Breast epithelium (tissue), 4 donors: ENCODE results near the gene LSM14B. TPM values are rescaled to one million over a fixed set of nuclear protein-coding genes. Genes with fewer than 3 reads are reported as not detected.
"Not testable (repeated sequence)": the region's sequence is repeated elsewhere in the genome, so short reads cannot be mapped to it uniquely, and the experiment has no call there.

Experiments
- DNase-seq, 2 donors: peaks; one replicate each; pipeline ENCODE4 v3.0.0-alpha.2; 2019; ENCODE audit warnings: low spot score in 2 of 2
- H3K27ac ChIP-seq, 2 donors: fragments of 200-600 bp; sonication (generic) in 1 of 2; one replicate each; pipeline ENCODE4 v1.5.1; 2016 to 2019; ENCODE audit warnings: mild to moderate bottlenecking in 1 of 2
- H3K27me3 ChIP-seq, 2 donors: fragments of 200-600 bp; sonication (generic) in 1 of 2; one replicate each; pipeline versions ENCODE4 v1.5.1 to v1.6.0; 2017 to 2019; ENCODE audit warnings: control low read depth in 1 of 2, mild to moderate bottlenecking in 1 of 2
- H3K36me3 ChIP-seq: fragments of 200-600 bp; one replicate; pipeline ENCODE4 v1.5.1; 2019
- H3K4me1 ChIP-seq, 2 donors: fragments of 200-600 bp; sonication (generic); one replicate each; pipeline ENCODE4 v1.5.1; 2016 to 2019; ENCODE audit warnings: control low read depth in 1 of 2
- H3K4me3 ChIP-seq, 3 donors: fragments of 200-600 bp; sonication (generic); 1 replicate in 2 of 3; 2 replicates in 1 of 3; pipeline ENCODE4 v1.5.1; 2016 to 2019; ENCODE audit warnings: mild to moderate bottlenecking in 3 of 3, moderate library complexity in 2 of 3
- H3K9me3 ChIP-seq, 2 donors: fragments of 200-600 bp; sonication (generic) in 1 of 2; one replicate each; pipeline ENCODE4 v1.5.1; 2016 to 2019; ENCODE audit warnings: control low read depth in 1 of 2
- POLR2A ChIP-seq: fragments of 450-650 bp; IDR thresholded peaks from one replicate; pipeline ENCODE4 v1.6.1; 2016; ENCODE audit warnings: antibody characterized with exemption, mild to moderate bottlenecking, moderate library complexity
- POLR2AphosphoS5 ChIP-seq, 3 donors: sonication (generic); formaldehyde crosslinking; IDR thresholded peaks; one replicate each; pipeline ENCODE4 v1.6.1; 2017; ENCODE audit warnings: antibody characterized with exemption in 3 of 3
- intact Hi-C: fragments of 100-400 bp; cut with DNase I; formaldehyde crosslinking; loops from one replicate; pipeline ENCODE4 v1.15.1; 2023; ENCODE audit warnings: low total_unique reads
- total RNA-seq, 3 donors: library from RNA; depleted of rRNA; stranded (reverse); fragments of >200 nt; gene quantifications; one replicate each; pipeline ENCODE4 v1.1.0, GENCODE V29; 2016
- TF ChIP-seq, protein P1 (sequence below), 3 donors: fragments of 450-650 bp; IDR thresholded peaks; one replicate each; pipeline ENCODE4 v1.5.1; 2016 to 2017; ENCODE audit warnings: antibody characterized with exemption in 3 of 3, mild to moderate bottlenecking in 3 of 3, moderate library complexity in 3 of 3

The LSM14B gene
- total RNA-seq, 3 donors from 2014 or later: 20.6 to 26.5 (median 25.6) TPM

DNA sequence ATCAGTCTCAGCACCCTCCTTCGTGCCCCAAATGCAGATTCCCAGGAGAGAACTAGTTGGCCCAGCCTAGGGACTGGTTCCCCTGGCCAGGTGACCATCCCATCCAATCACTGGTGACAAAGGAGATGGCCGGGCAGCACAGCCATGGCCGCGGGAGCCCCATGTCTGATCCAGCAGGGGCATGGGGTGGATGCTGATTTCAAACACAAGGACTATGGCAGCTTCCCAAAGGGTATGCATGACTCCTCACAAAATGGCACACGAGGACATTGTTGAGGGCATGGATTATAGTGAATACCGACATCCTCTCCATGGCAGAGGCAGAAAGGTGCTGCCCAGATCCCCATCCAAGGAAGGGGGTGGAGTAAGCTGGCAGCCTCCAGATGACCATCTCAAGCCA, 9.9 kb upstream of the LSM14B start:
- Histone ChIP-seq H3K27me3 (peaks cover 0 to 15% of the 10 kb centered on the region in 2 donors), H3K36me3 (no peaks in the 10 kb centered on the region), H3K9me3 (peaks cover 43 to 46% of the 10 kb centered on the region in 2 donors), H3K27ac (no peak overlapping the region), H3K4me3 (no peak overlapping the region), H3K4me1 (no peaks in the 10 kb centered on the region)
- intact Hi-C loops: no loop called here
- no peak for DNase-seq
- TF ChIP-seq POLR2AphosphoS5 (IDR thresholded peaks at IDR 0.05): no peak
- TF ChIP-seq POLR2A: no peak
- TF ChIP-seq, protein P1, sequence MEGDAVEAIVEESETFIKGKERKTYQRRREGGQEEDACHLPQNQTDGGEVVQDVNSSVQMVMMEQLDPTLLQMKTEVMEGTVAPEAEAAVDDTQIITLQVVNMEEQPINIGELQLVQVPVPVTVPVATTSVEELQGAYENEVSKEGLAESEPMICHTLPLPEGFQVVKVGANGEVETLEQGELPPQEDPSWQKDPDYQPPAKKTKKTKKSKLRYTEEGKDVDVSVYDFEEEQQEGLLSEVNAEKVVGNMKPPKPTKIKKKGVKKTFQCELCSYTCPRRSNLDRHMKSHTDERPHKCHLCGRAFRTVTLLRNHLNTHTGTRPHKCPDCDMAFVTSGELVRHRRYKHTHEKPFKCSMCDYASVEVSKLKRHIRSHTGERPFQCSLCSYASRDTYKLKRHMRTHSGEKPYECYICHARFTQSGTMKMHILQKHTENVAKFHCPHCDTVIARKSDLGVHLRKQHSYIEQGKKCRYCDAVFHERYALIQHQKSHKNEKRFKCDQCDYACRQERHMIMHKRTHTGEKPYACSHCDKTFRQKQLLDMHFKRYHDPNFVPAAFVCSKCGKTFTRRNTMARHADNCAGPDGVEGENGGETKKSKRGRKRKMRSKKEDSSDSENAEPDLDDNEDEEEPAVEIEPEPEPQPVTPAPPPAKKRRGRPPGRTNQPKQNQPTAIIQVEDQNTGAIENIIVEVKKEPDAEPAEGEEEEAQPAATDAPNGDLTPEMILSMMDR (IDR thresholded peaks at IDR 0.05): no peak

DNA sequence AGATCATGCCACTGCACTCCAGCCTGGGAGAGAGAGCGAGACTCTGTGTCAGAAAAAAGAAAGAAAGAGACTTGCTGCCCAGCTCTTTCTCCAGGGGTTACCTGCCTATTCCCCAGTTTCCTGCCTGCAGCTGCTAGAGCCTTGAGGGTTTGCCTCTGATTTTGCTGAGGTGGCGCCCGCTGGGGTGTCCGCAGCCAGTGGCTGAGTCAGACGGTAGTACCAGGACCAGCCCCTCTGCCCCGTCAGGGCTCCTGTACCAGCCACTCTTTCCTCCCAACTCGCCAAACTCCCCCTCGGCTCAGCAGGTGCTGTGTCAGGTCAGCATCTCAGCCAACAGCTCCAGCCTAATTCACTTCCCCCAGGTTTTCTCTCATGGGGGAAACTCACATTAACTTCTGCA, 7.4 kb upstream of the LSM14B start:
- no peak for TF ChIP-seq POLR2A
- no peak for TF ChIP-seq POLR2AphosphoS5 (IDR thresholded peaks at IDR 0.05)
- TF ChIP-seq, protein P1 (IDR thresholded peaks at IDR 0.05): no peak
- H3K4me3 ChIP-seq: no peak overlapping the region
- H3K36me3 ChIP-seq: no peaks in the 10 kb centered on the region
- H3K4me1 ChIP-seq: no peaks in the 10 kb centered on the region
- DNase-seq: no peak
- H3K27ac ChIP-seq: no peak overlapping the region
- intact Hi-C loops: no loop called here
- H3K27me3 ChIP-seq: peaks cover 0 to 32% of the 10 kb centered on the region in 2 donors
- H3K9me3 ChIP-seq: peaks cover 20 to 25% of the 10 kb centered on the region in 2 donors

DNA sequence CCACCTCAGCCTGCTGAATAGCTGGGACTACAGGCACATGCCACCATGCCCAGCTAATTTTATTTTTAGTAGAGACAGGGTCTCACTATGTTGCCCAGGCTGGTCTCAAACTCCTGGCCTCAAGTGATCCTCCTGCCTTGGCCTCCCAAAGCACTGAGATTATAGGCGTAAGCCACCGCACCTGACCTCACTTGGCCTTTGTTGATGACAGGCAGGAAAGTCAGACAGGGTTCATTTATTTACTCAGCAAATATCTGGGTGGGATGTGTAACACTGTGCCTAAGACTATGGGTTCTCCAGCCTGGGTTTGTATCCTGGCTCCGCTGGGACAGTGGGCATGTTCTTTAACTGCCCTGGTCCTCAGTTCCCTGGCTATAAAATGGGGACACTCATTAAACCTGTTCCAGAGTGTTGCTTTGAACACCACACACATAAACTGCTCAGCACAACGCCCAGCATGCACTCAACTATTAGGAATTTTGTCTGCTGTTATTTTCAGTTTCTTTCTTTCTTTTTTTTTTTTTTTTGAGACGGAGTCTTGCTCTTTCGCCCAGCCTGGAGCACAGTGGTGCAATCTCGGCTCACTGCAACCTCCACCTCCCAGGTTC, 6.4 kb upstream of the LSM14B start:
- Histone ChIP-seq H3K27me3 (peaks cover 0 to 32% of the 10 kb centered on the region in 2 donors), H3K9me3 (peaks cover 16 to 17% of the 10 kb centered on the region in 2 donors)
- H3K27ac ChIP-seq, intact Hi-C loops, H3K4me1 ChIP-seq, H3K4me3 ChIP-seq, H3K36me3 ChIP-seq, DNase-seq: not testable (repeated sequence)

GRCh38 chr20:62116558-62117361, 5.5 kb upstream of the LSM14B start:
- H3K4me3 ChIP-seq: no peak overlapping the region
- peaks cover 0 to 32% of the 10 kb centered on the region in 2 donors for H3K27me3 ChIP-seq

GRCh38 chr20:62117362-62117646, 5.0 kb upstream of the LSM14B start:
- no peak for DNase-seq
- H3K27ac ChIP-seq: no peak overlapping the region
- peaks cover 0 to 32% of the 10 kb centered on the region in 2 donors for H3K27me3 ChIP-seq
- H3K36me3 ChIP-seq: no peaks in the 10 kb centered on the region
- intact Hi-C loops: no loop called here
- TF ChIP-seq, protein P1 (IDR thresholded peaks at IDR 0.05): no peak
- TF ChIP-seq POLR2AphosphoS5 (IDR thresholded peaks at IDR 0.05): no peak
- no peak for TF ChIP-seq POLR2A
- no peaks in the 10 kb centered on the region for H3K4me1 ChIP-seq
- H3K9me3 ChIP-seq: peaks cover 4 to 11% of the 10 kb centered on the region in 2 donors
- no peak overlapping the region for H3K4me3 ChIP-seq

More at GRCh38 chr20:62116558-62117361, 5.5 kb upstream of the LSM14B start:
- peaks cover 10 to 16% of the 10 kb centered on the region in 2 donors for H3K9me3 ChIP-seq
- no peak overlapping the region for H3K27ac ChIP-seq
- no peaks in the 10 kb centered on the region for H3K4me1 ChIP-seq
- TF ChIP-seq POLR2AphosphoS5 (IDR thresholded peaks at IDR 0.05) (no peak), POLR2A (no peak)
- TF ChIP-seq, protein P1 (IDR thresholded peaks at IDR 0.05): no peak
- intact Hi-C loops: no loop called here
- no peak for DNase-seq
- no peaks in the 10 kb centered on the region for H3K36me3 ChIP-seq
